Activated CD4-positive, CD25-positive, alpha-beta regulatory T cell treated with anti-CD3 and anti-CD28 coated beads, Interleukin-2, amount 50 U/mL, for 24 hours (primary cell): ENCODE data around the gene PRIMPOL.

Experiments
- ATAC-seq, 2 donors: fragments of 150-1000 bp; cut with Tn5 transposase; one replicate each; pipeline ENCODE4 v1.10.0; 2021; ENCODE audit warnings: mild to moderate bottlenecking in 1 of 2, moderate library complexity in 1 of 2

PRIMPOL gene

DNA sequence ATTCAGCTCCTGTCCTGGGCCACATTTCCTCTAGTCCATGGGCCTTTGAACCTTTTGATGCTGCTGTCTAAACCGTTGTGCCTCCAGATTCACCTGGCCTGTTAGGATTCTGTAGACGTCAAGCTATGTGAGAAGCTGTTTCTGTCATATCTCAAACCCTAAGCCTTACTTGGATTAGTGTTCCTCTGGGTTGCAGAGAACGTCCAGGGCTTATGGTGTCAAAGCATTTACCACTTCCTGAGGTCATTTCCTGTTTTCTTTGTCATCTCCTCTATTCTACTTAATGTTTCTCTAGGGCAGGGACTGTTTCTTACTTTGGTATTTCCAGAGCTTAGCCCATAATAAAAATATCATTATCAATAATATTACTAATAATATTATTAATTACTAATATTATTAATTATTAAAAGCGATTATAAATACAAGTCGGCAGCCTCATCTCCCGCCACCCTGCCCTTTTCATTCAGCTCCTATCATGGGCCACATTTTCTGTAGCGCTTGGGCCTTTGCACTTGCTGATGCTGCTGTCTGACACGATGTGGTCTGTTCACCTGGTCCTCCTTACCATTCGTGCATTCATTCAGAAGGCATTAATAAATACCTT is 19.1 kb downstream of the PRIMPOL start:
- ATAC-seq = peak in 1 of 2 donors; percentile 53

DNA sequence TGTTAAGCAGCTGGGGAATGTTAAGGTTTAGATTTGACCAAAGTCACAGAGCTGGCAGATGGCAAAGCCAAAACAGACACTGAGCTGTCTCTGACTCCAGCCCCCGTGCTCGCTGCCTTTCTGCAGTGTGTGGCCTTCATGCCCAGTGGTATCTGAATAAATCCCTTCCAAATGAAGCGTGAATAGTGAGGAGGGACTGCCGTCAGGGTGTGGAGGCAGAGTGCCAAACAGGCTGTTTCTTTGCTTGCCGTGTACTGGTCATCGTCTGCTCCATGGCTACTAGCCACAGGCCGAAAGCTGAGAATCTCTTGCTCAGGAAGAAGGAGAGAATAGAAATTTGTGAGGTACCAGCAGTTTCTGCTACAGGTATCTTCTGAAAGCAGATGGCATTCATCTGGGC is 19.7 kb downstream of the PRIMPOL start:
- no peak for ATAC-seq

DNA sequence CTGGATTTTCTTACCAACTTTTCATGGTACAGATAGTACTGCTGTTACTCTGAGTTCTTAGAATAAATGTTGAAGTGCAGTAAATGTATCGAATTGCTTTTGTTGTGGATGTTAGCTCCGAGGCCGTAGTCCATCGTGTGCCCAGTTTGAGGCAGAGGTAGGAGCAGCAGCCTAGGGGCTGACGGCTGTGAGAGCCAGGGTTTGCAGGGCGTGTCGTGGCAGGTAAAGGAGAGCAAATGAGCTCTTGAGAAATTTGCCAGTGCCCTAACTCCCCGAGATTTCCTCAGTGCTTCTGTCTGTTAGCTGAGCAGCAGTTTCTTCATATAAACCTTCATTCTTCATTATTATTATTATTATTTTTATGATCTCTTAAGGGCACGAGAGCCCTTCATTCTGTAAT is 21.6 kb downstream of the PRIMPOL start:
- no peak for ATAC-seq

DNA sequence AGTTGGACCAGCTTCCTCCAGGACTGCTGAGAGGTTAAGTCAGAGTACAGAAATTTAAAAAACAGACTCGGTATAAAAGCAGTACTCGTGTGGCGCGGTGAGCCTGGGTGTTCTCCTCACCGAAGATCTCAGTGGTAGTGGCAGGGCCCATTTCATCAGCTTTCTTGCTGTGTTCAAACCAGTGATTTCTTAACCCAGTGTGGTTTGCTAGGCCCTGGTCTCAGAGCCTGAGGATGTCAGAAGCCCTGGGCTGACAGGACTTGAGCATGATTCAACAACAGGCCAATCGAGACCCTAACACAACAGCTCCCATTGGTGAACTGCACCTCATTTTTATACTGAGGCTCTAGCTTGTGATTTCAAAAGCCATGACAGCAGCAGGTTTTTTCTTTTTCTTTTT is 23.2 kb downstream of the PRIMPOL start:
- no peak for ATAC-seq

DNA sequence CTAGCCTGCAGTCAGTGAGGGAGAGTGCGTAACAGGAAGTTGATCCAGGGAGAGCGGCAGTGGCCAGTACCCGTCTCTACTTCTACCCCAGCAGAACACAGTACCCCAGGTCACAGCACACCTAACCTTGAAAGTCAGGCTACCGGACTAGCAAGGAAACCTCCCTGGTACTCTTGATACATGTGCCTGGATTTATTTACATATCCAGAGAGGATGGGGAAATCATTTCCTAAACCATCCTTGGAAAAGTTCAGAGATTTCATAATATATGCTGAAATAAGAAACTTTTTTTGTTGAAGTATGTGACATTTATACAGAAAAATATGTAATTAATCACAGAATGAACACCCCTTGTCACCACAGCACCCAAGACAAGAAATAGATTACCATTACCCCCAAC is 24.5 kb downstream of the PRIMPOL start:
- no peak for ATAC-seq

DNA sequence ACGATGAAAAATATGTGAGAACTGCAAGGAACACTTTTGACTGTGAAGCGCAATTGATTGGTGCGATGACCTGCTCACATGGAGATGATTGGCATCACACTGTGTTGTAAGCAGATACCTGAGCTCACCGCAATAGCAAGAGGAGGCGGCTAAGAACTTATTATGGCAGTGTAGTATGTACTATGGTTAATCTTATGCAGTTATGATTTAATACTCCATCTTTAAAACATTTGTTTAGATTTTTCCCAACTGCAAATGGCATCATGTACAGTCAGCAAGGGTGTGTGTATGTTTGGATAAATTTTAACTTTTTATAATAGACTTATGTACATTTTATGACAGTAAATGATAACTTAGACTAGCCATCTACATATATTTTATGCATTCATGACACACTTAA is 25.5 kb downstream of the PRIMPOL start:
- no peak for ATAC-seq

DNA sequence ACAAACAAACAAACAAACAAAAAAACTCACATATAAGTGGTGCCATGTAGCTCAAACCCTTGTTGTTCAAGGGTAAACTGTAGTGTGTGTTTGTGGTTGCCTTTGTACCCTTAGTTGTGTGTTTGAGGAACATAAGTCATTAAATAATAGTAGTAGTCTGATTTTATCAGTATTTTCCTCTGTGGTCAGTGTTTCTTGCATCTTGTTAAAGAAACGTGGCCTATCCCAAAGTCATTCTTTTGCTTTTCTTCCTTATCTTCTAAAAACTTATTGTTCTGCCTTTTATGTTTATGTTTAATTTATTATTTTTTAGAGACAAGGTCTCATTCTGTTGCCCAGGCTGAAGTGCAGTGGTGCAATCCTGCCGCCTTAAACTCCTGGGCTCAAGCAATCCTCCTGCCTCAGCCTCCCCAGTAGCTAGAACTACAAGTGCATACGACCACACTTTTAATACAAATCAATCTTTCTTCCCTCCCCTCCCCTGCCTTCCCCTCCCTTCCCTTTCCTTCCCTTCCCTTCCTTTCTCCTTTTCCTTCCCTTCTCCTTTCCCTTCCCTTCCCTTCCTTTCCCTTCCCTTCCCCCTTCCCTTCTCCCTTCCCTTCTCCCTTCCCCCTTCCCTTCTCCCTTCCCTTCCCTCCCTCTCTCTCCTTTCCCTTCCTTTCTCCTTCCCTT is 26.4 kb downstream of the PRIMPOL start:
- no peak for ATAC-seq

DNA sequence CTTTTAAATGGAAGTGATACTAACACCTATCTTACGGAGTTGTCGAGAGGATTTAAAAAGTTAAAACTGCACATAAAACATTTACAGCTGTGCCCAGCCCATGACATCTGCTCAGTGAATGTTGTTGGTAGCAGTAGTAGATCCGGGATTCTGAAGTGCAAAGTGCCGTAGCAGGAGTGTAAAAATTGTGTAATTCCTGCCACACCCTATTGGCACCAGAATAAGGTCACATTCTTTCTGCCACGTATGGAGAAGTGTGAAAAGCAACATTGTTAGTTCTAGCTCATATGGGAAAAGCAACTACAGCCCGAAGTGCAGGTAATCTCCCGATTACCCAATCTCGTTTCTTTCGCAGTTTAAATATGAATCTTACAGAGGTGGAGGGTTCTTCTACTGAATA is 31.2 kb downstream of the PRIMPOL start:
- ATAC-seq = no peak

DNA sequence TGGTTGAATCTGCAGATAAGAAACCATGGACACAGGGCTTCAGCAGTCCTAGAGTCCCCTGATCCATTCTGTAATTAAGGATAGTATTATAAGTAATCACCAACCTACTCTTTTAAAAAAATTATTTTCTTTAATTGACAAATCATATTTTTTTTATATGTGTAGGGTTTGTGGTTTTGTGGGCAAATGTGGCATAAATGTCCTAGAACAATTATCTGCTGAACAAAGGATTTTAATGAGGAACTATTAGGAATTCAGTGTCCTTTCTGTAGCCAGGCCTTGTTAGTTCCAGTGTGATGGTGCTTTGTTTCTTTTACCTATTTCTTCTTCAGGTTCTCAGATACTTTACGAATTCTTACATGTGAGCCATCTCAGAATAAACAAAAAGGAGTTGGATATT is 32.4 kb downstream of the PRIMPOL start:
- no peak for ATAC-seq

DNA sequence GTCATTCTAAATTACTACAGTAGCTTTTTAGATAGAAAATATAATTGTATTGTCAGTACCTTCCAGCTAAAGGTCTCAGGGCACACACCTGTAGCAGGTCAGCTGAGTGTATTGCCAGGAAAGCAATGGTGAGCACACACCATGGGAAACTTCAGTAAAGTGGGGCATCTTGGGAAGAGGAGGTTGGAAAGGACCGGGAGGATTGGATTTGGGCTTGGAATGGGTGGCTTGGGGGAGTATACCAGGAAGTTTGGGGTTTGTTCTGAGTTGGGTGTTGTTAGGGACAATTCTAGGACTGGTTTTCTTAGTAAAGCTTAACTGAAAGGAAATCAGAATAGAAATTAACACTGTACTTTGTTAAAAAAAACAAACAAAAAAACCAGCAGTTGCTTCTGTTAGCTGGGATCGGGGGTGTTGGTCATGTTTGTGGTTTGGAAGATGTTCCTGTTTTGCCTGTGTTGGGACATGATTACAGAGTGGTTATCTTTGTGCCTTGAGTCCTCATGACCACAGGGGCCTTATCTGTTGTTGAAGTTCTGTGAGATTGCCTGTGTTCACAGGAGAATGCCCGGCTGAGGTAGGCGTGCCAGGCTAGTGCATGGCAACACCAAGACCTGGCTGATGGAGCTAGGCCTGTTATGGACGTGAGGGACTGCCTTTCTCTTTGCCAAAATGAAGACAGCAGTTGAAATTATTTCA is 35.1 kb downstream of the PRIMPOL start:
- ATAC-seq = no peak

DNA sequence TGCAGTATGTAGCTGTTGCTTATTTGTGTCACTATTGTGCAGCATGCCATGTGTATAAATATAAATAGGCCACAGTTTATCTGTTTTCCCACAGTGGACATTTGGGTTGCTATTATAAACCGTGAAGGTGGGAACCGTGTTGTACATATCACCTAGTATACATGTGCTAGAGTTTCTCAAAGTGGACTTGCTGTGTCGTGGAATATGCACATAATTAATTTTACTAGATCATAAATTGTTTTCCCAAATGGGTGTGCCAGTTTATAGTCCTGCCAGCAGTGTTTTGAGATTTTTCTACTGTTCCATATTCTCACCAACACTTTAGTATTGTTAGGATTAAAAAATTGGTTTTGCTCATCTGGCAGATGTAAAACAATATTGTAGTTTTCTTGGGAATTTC is 38.5 kb downstream of the PRIMPOL start:
- no peak for ATAC-seq

DNA sequence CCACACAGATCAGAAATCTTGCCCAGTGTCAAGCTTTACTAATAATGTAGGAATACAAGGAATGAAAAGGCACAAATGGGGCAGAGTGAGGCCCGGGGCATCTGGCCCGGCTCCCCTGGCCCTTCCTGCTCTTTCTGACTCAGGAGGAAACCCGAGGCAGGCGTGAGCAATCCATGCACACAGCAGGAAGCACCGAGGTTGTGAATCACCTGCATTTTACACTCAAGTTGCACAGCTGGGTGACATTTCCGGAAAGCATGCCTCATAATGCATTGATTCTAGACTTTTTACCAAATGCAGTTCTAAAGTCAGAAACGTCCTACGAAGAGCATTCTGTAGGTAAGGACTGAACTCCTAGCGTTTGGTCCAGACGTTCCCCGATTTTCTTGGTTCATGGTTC is 38.9 kb downstream of the PRIMPOL start:
- ATAC-seq = no peak

DNA sequence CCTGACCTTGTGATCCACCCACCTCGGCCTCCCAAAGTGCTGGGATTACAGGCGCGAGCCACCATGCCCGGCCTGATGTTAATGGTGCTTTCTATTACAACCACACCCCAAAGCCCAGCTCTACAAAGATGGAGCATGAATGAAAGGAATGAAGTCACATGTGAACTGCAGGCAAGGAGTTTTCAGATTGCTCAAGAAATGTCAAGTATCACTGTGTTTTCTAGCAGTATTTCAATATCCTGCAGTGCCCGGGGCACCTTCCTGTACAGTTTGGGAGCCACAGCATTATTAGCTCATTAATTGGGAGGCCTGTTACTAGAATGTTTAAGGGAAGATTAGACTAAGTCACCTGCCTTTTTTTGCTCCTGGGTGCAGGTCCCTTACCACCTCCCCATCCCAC is 40.1 kb downstream of the PRIMPOL start:
- ATAC-seq = no peak

DNA sequence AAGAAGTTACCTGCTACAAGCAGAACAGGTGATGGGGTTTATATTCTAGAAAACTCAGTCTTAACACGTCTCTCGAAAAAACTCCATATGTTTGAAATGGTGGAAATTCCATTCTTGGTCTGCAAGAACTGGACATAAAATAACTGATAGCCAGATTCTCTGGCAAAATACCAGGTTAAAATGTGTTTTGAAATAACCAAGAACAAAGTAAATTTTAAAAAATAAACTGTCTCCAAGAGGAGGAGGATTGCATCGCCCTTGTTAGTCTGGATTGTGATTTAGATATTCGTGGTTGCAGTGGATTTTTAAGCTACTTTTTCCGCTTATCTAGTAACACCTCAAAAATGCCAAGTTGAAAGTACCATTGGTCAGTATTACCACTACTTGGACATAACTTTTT is 43.5 kb downstream of the PRIMPOL start:
- ATAC-seq = no peak

DNA sequence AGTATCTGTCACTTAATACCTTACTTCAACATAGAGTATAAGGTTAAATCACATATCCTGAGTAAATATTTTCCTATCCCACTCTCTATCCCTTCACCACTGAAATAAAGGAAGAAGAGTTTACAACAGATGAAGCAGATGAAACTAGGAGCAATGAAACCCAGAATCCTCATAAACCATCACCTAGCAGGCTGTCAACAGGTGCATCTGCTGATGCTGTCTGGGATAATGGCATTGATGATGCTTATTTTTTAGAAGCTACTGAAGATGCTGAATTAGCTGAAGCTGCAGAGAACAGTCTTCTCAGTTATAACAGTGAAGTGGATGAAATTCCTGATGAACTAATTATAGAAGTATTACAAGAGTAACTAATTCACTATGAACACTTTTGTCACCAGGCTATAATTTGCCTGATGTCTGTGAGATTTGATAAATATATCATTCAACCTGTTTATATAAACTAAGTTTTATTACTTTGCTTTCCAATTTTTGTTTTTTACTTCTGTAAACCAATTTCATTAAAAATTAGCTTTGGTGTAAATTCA is 44.9 kb downstream of the PRIMPOL start:
- ATAC-seq = no peak

DNA sequence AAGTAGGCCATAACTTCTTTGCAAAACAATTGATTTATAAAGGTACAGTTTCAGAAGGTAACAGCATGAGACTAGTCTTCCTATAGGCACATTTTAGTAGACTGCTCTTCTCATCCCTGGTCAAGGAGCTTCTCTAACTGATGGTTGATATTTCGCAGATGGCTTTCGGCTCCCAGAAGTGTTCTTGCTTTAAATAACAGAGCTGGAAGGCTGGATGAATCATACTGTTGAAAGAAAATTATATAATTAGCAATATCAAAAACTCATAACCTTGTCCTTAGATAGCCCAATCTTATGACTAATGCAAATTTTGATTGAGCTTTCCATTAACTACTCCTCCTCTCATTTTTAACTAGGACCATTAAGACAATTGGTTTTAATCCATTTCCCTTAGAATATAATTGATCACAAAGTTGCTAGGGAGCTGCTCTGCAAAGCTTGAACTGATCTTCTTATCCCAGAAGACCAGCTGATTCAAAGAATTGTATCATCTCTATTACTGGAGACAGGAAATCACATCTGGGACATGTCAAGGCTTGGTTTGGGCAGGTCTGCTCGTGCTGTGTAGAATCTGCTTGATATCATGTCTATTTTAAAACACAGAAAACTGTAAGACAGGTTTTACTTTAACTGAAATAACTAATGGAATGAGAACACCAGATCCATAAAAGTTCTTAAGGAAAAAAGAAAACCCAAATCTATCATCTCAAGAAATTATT is 45.8 kb downstream of the PRIMPOL start:
- ATAC-seq = no peak

DNA sequence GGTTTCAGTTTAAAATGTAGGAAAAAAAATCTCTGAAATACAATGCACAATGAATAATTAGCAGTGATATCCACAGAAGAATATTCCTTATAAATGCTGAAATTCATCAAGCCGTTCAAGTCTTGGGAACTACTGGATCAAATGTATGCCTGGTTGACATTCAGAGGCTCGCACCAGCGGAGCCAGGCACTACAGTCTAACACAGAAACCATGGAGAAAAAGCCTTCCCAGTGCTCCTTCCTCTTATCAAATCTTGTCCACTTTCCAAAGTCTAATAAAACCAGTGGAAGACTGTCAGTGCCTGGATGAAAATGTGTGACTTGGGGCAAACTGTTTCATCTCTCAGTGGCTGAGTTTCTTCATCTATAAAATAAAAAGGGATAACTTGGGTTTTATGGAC is 48.4 kb downstream of the PRIMPOL start:
- ATAC-seq = no peak

DNA sequence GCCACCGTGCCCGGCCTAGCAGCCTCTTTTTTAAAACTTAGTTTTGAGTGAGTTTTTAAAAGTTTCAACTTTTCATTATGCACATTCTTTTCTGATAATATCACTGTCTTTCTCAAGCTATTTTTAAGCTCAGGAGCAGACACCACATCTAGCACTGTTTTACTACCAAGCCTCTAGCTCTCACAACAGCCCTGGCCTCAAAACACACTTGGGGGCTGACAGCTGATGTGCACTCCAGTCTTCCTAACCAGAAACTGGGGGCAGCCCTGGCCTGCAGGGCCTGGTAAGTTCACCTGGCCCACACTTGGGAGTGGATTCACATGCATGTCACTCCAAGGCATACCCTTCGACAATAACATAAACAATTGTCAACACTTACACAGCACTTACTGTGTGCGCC is 50.4 kb downstream of the PRIMPOL start:
- no peak for ATAC-seq

DNA sequence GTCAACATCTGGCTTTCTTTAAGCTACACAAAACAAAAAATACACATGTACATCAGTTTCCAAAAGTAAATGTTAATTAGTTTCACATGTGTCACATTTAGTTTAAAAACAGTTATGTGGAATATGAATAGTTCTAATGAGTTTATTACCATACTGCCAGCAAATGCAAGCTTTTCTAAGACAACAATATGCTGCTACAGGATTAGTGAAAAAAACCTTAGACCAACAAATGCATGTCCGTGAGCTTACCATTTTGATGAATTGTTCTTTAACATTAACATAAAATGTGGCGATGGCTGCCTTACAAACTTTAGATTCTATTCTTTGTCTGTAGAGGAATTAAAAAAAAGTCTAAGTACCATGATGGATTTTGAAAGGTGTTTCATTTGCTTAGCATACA is 52.6 kb downstream of the PRIMPOL start:
- ATAC-seq = no peak

DNA sequence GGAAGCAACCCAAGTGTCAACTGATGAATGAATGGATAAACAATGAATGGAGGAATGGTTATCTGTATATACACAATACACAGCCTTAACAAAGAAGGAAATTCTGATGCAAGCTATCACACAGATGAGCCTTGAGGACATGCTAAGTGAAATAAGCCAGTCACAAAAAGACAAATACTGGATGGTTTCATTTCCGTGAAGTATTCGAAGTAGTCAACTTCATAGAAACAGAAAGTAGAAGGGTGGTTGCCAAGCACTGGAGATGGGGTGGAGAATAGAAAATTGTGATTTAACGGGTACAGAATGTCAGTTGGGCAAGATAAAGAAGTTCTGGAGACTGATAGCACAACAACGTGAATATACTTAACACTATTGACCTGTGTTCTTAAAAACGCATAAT is 56.2 kb downstream of the PRIMPOL start:
- ATAC-seq = peak; percentile 75 to 85

DNA sequence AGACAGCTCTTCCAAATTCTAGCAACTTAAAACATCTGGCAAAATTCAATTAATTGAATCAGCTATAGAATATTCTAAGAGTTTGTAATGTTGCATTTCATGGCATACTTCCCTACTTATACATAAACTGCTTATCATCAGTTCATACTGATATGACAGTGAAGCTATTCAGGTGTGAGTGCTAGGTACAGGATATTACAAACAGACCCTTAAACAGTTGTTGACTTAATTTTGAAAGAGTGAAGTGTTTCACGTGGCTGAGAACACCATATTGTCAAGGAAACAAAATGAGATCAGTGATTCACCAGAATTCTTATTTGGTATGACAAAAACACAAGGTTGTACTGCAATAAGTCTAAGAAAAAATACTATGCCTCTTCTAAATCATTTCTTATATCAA is 56.9 kb downstream of the PRIMPOL start:
- peak in 1 of 2 donors; percentile 60 for ATAC-seq

DNA sequence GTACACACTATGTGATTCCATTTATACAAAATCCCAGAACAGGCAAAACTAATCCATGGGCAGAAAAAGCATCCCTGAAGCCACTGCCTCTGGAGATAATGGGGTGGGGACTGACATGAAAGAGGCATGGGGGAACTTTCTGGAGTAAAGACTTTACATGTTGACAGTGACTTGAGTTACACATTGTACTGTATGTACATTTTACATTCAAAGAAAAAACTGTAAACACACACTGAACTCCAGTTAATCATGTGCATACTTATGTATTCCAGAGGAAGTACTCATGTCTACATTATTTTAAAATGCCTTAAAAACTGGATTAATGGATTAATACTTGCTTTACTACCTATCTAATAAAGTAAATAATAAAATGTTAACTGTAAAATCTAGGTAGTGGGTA is 62.8 kb downstream of the PRIMPOL start:
- no peak for ATAC-seq

DNA sequence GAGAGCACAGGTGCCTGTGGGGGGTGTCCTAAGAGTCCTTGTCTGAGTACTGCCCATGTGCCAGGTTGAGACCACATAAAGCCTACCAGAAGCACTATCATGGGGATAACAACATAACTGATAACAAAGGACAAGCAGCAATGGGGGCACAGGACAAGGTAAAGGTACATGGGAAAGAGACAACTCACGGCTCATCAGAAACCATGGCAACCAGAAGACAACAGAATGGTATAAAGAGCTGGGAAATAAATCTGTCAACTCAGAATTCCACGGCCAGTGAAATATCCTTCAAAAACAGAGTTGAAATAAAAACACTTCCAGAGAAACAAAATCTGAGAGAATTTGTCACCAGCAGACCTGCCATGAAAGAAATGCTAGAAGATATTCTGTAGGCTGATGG is 64.3 kb downstream of the PRIMPOL start:
- no peak for ATAC-seq
